OCI-LY7 (cell line): Measurements from ENCODE around the gene KCNIP3. TPM values are rescaled to one million over a fixed set of nuclear protein-coding genes. Genes with fewer than 3 reads are reported as not detected.

Experiments used
- BruUV-seq: library from RNA; stranded (reverse); fragments of 400-500 nt; replicated peaks from 2 replicates; lab custom pipeline; 2021; lab: Mats Ljungman, UMichigan
- CTCF ChIA-PET: fragments of 300-600 bp; sonication (Branson Sonifier 250); formaldehyde crosslinking; loops from one replicate; lab custom pipeline; 2022; ENCODE audit warnings: antibody characterized with exemption; ENCODE audit not compliant: unreplicated experiment; lab: Charles Lee
- POLR2A ChIA-PET: fragments of 300-600 bp; sonication (Branson Sonifier 250); formaldehyde crosslinking; loops from one replicate; lab custom pipeline; 2022; ENCODE audit warnings: antibody characterized with exemption; lab: Charles Lee
- DNase-seq: peaks from one replicate; pipeline ENCODE4 v3.0.0-alpha.2; 2015; ENCODE audit warnings: low spot score
- H2AFZ ChIP-seq: fragments of 200-600 bp; sonication (generic), shearing (Covaris generic); 2 replicates; pipeline ENCODE4 v1.6.1; 2014; ENCODE audit warnings: mild to moderate bottlenecking, antibody characterized with exemption, low read length, moderate library complexity
- H3K27ac ChIP-seq: fragments of 200-600 bp; sonication (generic); 2 replicates; pipeline ENCODE4 v1.5.1; 2014; ENCODE audit warnings: mixed run types, low read depth, mild to moderate bottlenecking, moderate library complexity, low read length, inconsistent platforms; ENCODE audit not compliant: poor library complexity, severe bottlenecking
- H3K36me3 ChIP-seq: fragments of 200-600 bp; sonication (generic); 2 replicates; pipeline ENCODE4 v1.6.1; 2014; ENCODE audit warnings: mild to moderate bottlenecking, antibody characterized with exemption, low read length, moderate library complexity, mixed read lengths; ENCODE audit not compliant: insufficient read depth
- H3K4me1 ChIP-seq: fragments of 200-600 bp; sonication (generic); 2 replicates; pipeline ENCODE4 v1.5.1; 2014; ENCODE audit warnings: mild to moderate bottlenecking, low read length; ENCODE audit not compliant: insufficient read depth, poor library complexity, severe bottlenecking
- H3K4me2 ChIP-seq: fragments of 200-600 bp; sonication (generic); 2 replicates; pipeline ENCODE4 v1.6.1; 2014; ENCODE audit warnings: mild to moderate bottlenecking, low read length
- H3K4me3 ChIP-seq: fragments of 200-600 bp; sonication (generic); 2 replicates; pipeline ENCODE4 v1.5.1; 2014; ENCODE audit warnings: mild to moderate bottlenecking, low read depth, low read length; ENCODE audit not compliant: poor library complexity, severe bottlenecking
- H3K79me2 ChIP-seq: fragments of 200-600 bp; sonication (generic); 2 replicates; pipeline ENCODE4 v1.6.1; 2016; ENCODE audit warnings: low read depth, mild to moderate bottlenecking, low read length, moderate library complexity, mixed read lengths; ENCODE audit not compliant: insufficient read depth
- H3K9me2 ChIP-seq: fragments of 200-600 bp; sonication (generic); 2 replicates; pipeline ENCODE4 v1.6.1; 2016; ENCODE audit warnings: mild to moderate bottlenecking, low read length, mixed read lengths; ENCODE audit not compliant: insufficient read depth
- H3K9me3 ChIP-seq: fragments of 200-600 bp; sonication (generic); 2 replicates; pipeline ENCODE4 v1.6.1; 2014; ENCODE audit warnings: mild to moderate bottlenecking, mixed run types, low read length, mixed read lengths
- H4K20me1 ChIP-seq: fragments of 200-600 bp; sonication (generic); 2 replicates; pipeline ENCODE4 v1.6.1; 2014; ENCODE audit warnings: mild to moderate bottlenecking, antibody characterized with exemption, low read length, moderate library complexity, mixed read lengths; ENCODE audit not compliant: insufficient read depth
- CTCF ChIP-seq: fragments of 200-600 bp; sonication (generic); conservative IDR thresholded peaks from 2 replicates; pipeline ENCODE4 v1.5.1; 2014; ENCODE audit warnings: mild to moderate bottlenecking, antibody characterized with exemption, low read length, moderate library complexity, mixed read lengths
- EZH2phosphoT487 ChIP-seq: fragments of 200-600 bp; sonication (generic); IDR thresholded peaks from 2 replicates; pipeline ENCODE4 v1.6.1; 2018; ENCODE audit warnings: low read depth, borderline replicate concordance, mild to moderate bottlenecking, mixed run types, antibody characterized with exemption, low read length, moderate library complexity, mixed read lengths
- intact Hi-C: fragments of 100-400 bp; cut with micrococcal nuclease; formaldehyde crosslinking; loops from one replicate; pipeline ENCODE4 v1.10.0; 2022; ENCODE audit not compliant: unreplicated experiment
- total RNA-seq, 2 experiments: library from RNA; depleted of rRNA in 1 of 2; stranded (reverse); fragments of >200 nt in 1 of 2; shearing (Covaris generic) in 1 of 2; gene quantifications; 2 replicates each; pipeline ENCODE4 v1.2.3, GENCODE V29; 2014 to 2022

Gene KCNIP3
- total RNA-seq, 2 experiments from 2014 or later = not detected

GRCh38 chr2:95380280-95380679 is 83.1 kb downstream of the KCNIP3 start:
- ChIA-PET CTCF (interaction anchor here (0.8 kb wide), 1 partner anchor 14 kb away, joined by 5 read pairs; no protein-coding TSS in a partner anchor), POLR2A (no interaction called here)
- H4K20me1 ChIP-seq = no peaks in the 10 kb centered on the region
- intact Hi-C loops = no loop called here
- H2AFZ ChIP-seq = no peak overlapping the region
- H3K4me1 ChIP-seq = no peaks in the 10 kb centered on the region
- DNase-seq = no peak
- H3K9me3 ChIP-seq = no peaks in the 10 kb centered on the region
- no peak overlapping the region for H3K4me3 ChIP-seq
- no peaks in the 10 kb centered on the region for H3K79me2 ChIP-seq
- BruUV-seq = no TSS peak
- H3K27ac ChIP-seq = no peak overlapping the region
- no peaks in the 10 kb centered on the region for H3K9me2 ChIP-seq
- TF ChIP-seq CTCF = no peak
- no peak for TF ChIP-seq EZH2phosphoT487
- no peaks in the 10 kb centered on the region for H3K36me3 ChIP-seq
- H3K4me2 ChIP-seq = no peak overlapping the region

- H3K79me2 ChIP-seq = no peaks in the 10 kb centered on the region
- intact Hi-C loops = no loop called here
- POLR2A ChIA-PET = no interaction called here
- no peak overlapping the region for H3K4me3 ChIP-seq
- H3K4me2 ChIP-seq = no peak overlapping the region
- no peaks in the 10 kb centered on the region for H3K36me3 ChIP-seq
- H3K4me1 ChIP-seq = no peaks in the 10 kb centered on the region
- no peak overlapping the region for H2AFZ ChIP-seq
- no TSS peak for BruUV-seq
- no peaks in the 10 kb centered on the region for H3K9me3 ChIP-seq
- no peaks in the 10 kb centered on the region for H3K9me2 ChIP-seq
- CTCF ChIA-PET = no interaction called here
- TF ChIP-seq EZH2phosphoT487 (no peak), CTCF (no peak)
- H3K27ac ChIP-seq = no peak overlapping the region
- no peaks in the 10 kb centered on the region for H4K20me1 ChIP-seq
- no peak for DNase-seq
Measured at GRCh38 chr2:95380731-95381130, 83.6 kb downstream of the KCNIP3 start.

GRCh38 chr2:95381212-95382191 is 84.4 kb downstream of the KCNIP3 start:
- BruUV-seq = no TSS peak
- H3K4me2 ChIP-seq = no peak overlapping the region

More at GRCh38 chr2:95381212-95382191, 84.4 kb downstream of the KCNIP3 start:
- Histone ChIP-seq H3K36me3 (no peaks in the 10 kb centered on the region), H3K9me3 (no peaks in the 10 kb centered on the region), H3K79me2 (no peaks in the 10 kb centered on the region), H4K20me1 (no peaks in the 10 kb centered on the region), H3K4me3 (no peak overlapping the region), H3K27ac (no peak overlapping the region), H3K4me1 (no peaks in the 10 kb centered on the region), H2AFZ (no peak overlapping the region), H3K9me2 (no peaks in the 10 kb centered on the region)
- ChIA-PET CTCF (no interaction called here), POLR2A (no interaction called here)
- no peak for DNase-seq
- TF ChIP-seq CTCF (no peak), EZH2phosphoT487 (no peak)
- intact Hi-C loops = no loop called here
